Measurements from ENCODE around the gene MAVS. TPM values are rescaled to one million over a fixed set of nuclear protein-coding genes. Genes with fewer than 3 reads are reported as not detected.

MAVS gene
- total and polyA plus RNA-seq, 2 donors (not counting 1 experiment from before 2014, with no cell fraction given): 14.4 to 15.9 TPM

DNA sequence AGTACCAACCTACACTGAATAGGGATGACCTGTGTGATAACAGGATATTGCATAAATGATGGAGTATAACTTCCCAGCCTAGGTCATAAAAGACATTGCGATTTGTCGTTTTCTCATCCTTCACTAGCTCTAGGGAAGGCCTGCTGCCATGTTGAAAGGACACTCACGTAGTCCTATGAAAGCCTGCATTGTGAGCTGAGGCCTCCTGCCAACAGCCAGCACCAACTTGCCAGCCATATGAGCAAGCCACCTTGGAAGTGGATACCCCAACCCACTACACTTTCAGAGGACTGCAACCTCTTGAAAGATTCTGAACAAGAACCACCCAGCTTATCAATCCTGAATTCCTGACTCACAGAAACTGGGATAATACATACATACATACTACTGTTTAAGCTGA lies 39.1 kb downstream of the MAVS start:
- Histone ChIP-seq H3K4me3 (replicated peaks in 1 of 4; ENCODE audit: control extremely low read depth in 1 of 4, insufficient read depth in 1 of 4, low read depth in 3 of 4, low read length in 4 of 4) (no peak overlapping the region), H3K4me1 (ENCODE audit: control insufficient read depth, extremely low read depth, insufficient read depth, low read length) (peaks cover 4% of the 10 kb centered on the region), H4K20me1 (ENCODE audit: control insufficient read depth, extremely low read depth, insufficient read depth, low read length) (no peaks in the 10 kb centered on the region), H3K36me3 (ENCODE audit: control insufficient read depth, insufficient read depth, low read length) (no peaks in the 10 kb centered on the region), H3K27me3 (ENCODE audit: control insufficient read depth, insufficient read depth, low read length) (no peaks in the 10 kb centered on the region), H3K9ac (ENCODE audit: insufficient read depth, low read length) (no peak overlapping the region), H3K79me2 (ENCODE audit: control insufficient read depth, insufficient read depth, low read length) (peaks cover 32% of the 10 kb centered on the region), H2AFZ (ENCODE audit: low read length) (no peak overlapping the region), H3K9me3 (ENCODE audit: control insufficient read depth, insufficient read depth, low read depth, low read length) (no peaks in the 10 kb centered on the region), H3K27ac (ENCODE audit: insufficient read depth, low read length) (no peak overlapping the region), H3K4me2 (ENCODE audit: extremely low read depth, insufficient read depth, low read length) (no peak overlapping the region)
- TF ChIP-seq, protein P1, sequence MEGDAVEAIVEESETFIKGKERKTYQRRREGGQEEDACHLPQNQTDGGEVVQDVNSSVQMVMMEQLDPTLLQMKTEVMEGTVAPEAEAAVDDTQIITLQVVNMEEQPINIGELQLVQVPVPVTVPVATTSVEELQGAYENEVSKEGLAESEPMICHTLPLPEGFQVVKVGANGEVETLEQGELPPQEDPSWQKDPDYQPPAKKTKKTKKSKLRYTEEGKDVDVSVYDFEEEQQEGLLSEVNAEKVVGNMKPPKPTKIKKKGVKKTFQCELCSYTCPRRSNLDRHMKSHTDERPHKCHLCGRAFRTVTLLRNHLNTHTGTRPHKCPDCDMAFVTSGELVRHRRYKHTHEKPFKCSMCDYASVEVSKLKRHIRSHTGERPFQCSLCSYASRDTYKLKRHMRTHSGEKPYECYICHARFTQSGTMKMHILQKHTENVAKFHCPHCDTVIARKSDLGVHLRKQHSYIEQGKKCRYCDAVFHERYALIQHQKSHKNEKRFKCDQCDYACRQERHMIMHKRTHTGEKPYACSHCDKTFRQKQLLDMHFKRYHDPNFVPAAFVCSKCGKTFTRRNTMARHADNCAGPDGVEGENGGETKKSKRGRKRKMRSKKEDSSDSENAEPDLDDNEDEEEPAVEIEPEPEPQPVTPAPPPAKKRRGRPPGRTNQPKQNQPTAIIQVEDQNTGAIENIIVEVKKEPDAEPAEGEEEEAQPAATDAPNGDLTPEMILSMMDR (conservative IDR thresholded peaks at IDR 0.05 in 1 of 2, IDR thresholded peaks at IDR 0.05 in 1 of 2; ENCODE audit: low read depth in 1 of 2, low read length in 2 of 2): no peak
- TF ChIP-seq EZH2 (IDR thresholded peaks at IDR 0.05; ENCODE audit: low read length, missing control alignments): no peak
- DNase-seq (ENCODE audit: low read depth in 2 of 2): no peak

DNA sequence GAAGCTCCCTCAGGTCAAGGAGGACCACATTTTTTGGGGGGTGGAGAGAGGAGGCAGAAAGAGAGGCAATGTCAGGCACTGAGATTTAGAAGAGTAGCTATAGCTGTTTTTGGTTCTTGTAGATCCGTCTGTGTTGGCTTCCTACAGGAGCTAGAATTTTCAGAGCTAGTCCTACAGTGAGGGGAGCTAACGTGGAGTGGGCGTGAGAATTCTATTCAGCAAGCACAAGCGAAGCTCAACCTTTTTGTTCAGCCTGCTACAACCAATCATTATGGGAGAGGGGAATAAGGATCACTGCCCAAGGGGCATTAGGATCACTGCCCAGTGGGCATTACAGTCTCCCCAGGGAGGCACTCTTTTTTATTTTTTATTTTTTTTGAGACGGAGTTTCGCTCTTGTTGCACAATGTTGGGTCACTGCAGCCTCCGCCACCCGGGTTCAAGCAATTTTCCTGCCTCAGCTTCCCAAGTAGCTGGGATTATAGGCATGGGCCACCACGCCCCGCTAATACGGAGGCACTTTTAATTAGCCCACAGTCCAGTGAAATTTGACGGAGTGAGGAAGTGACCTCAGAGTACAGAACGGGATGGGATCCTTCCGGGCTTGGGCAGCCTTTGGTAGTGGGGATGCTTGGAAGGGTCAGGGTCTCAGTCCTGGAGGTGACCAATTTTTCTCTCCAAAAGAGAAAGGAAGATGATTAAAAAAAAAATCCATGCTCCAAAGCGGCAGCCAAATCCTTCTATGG lies 41.4 kb downstream of the MAVS start:
- H3K4me3 ChIP-seq (replicated peaks in 1 of 4; ENCODE audit: control extremely low read depth in 1 of 4, insufficient read depth in 1 of 4, low read depth in 3 of 4, low read length in 4 of 4): peak overlapping the region; percentile 65 to 89 (median 77)
- TF ChIP-seq, protein P1 (conservative IDR thresholded peaks at IDR 0.05 in 1 of 2, IDR thresholded peaks at IDR 0.05 in 1 of 2; ENCODE audit: low read depth in 1 of 2, low read length in 2 of 2): no peak
- no peak for TF ChIP-seq EZH2 (IDR thresholded peaks at IDR 0.05; ENCODE audit: low read length, missing control alignments)
- peak; percentile 37 to 56 for DNase-seq (ENCODE audit: low read depth in 2 of 2)
- H3K36me3 ChIP-seq (ENCODE audit: control insufficient read depth, insufficient read depth, low read length): no peaks in the 10 kb centered on the region
- peaks cover 6% of the 10 kb centered on the region for H3K4me1 ChIP-seq (ENCODE audit: control insufficient read depth, extremely low read depth, insufficient read depth, low read length)
- H3K27ac ChIP-seq (ENCODE audit: insufficient read depth, low read length): peak overlapping the region; percentile 97
- H3K9me3 ChIP-seq (ENCODE audit: control insufficient read depth, insufficient read depth, low read depth, low read length): no peaks in the 10 kb centered on the region
- no peaks in the 10 kb centered on the region for H3K27me3 ChIP-seq (ENCODE audit: control insufficient read depth, insufficient read depth, low read length)
- peak overlapping the region; percentile 16 for H3K9ac ChIP-seq (ENCODE audit: insufficient read depth, low read length)
- H4K20me1 ChIP-seq (ENCODE audit: control insufficient read depth, extremely low read depth, insufficient read depth, low read length): peaks cover 7% of the 10 kb centered on the region
- H2AFZ ChIP-seq (ENCODE audit: low read length): no peak overlapping the region
- H3K79me2 ChIP-seq (ENCODE audit: control insufficient read depth, insufficient read depth, low read length): peaks cover 55% of the 10 kb centered on the region
- H3K4me2 ChIP-seq (ENCODE audit: extremely low read depth, insufficient read depth, low read length): peak overlapping the region; percentile 87

DNA sequence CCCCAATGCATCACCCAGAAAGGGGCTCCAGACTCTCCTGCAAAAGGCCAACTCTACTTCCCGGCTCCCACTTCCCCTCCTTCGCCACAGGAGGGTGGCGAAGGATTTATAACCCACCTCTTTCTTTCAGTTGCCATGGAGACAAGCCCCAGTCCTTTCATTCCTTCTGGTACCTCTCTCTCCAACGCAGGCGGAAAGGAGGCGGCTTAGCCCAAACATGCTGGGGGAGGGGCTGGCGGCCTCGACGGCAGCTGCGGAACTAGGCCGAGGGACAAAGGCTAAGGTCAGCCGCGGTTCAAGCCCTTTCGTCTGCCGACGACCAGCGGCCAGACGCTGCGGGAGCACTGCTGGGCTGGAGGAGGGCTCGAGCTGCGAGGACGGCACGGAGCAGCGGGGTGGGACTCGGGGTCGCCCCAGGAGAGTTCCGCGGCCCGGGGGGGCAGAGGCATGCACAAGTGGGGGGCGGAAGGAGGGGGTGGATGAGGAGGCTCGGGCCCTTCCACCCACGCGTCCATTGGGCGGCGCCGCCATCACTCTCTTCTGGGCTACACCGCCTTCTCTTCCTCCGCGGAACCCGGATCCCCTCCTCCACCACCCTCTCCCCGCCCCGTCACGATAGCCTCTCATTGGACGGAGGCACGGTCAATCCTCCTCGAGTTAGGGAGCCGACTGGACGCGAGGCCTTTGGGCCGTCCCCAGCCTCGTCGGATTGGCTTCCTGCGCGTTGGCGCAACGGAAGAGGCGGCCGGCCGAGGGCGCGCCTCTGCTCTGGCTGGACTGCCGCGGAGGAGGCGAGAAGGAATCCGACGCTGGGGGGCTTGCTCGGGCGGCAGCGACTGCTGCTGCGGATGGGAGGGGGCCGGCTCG lies 42.2 kb downstream of the MAVS start, which contains the start of gene PANK2:
Gene PANK2, plus strand, starts transcription at position 766 of the 867 bp plus-strand sequence.
- peak within 1 kb of the TSS; percentile 91 for H3K9ac ChIP-seq (ENCODE audit: insufficient read depth, low read length)
- peak; percentile 99 for DNase-seq (ENCODE audit: low read depth in 2 of 2)
- peak within 1 kb of the TSS; percentile 65 to 99 (median 86) for H3K4me3 ChIP-seq (replicated peaks in 1 of 4; ENCODE audit: control extremely low read depth in 1 of 4, insufficient read depth in 1 of 4, low read depth in 3 of 4, low read length in 4 of 4)
- no peaks in the 10 kb centered on the region for H3K27me3 ChIP-seq (ENCODE audit: control insufficient read depth, insufficient read depth, low read length)
- H3K4me1 ChIP-seq (ENCODE audit: control insufficient read depth, extremely low read depth, insufficient read depth, low read length): peaks cover 10% of the 10 kb centered on the region
- peaks cover 63% of the 10 kb centered on the region for H3K79me2 ChIP-seq (ENCODE audit: control insufficient read depth, insufficient read depth, low read length)
- peak within 1 kb of the TSS; percentile 96 for H3K4me2 ChIP-seq (ENCODE audit: extremely low read depth, insufficient read depth, low read length)
- H4K20me1 ChIP-seq (ENCODE audit: control insufficient read depth, extremely low read depth, insufficient read depth, low read length): peaks cover 7% of the 10 kb centered on the region
- H3K36me3 ChIP-seq (ENCODE audit: control insufficient read depth, insufficient read depth, low read length): no peaks in the 10 kb centered on the region
- peak within 1 kb of the TSS; percentile 67 for H2AFZ ChIP-seq (ENCODE audit: low read length)
- H3K27ac ChIP-seq (ENCODE audit: insufficient read depth, low read length): peak within 1 kb of the TSS; percentile 97
- TF ChIP-seq, protein P1 (conservative IDR thresholded peaks at IDR 0.05 in 1 of 2, IDR thresholded peaks at IDR 0.05 in 1 of 2; ENCODE audit: low read depth in 1 of 2, low read length in 2 of 2): peak; percentile 48 to 58
- TF ChIP-seq EZH2 (IDR thresholded peaks at IDR 0.05; ENCODE audit: low read length, missing control alignments): no peak
- no peaks in the 10 kb centered on the region for H3K9me3 ChIP-seq (ENCODE audit: control insufficient read depth, insufficient read depth, low read depth, low read length)

All from fibroblast of lung (primary cell).